ENCODE results near the gene LGALS3BP.

DNA sequence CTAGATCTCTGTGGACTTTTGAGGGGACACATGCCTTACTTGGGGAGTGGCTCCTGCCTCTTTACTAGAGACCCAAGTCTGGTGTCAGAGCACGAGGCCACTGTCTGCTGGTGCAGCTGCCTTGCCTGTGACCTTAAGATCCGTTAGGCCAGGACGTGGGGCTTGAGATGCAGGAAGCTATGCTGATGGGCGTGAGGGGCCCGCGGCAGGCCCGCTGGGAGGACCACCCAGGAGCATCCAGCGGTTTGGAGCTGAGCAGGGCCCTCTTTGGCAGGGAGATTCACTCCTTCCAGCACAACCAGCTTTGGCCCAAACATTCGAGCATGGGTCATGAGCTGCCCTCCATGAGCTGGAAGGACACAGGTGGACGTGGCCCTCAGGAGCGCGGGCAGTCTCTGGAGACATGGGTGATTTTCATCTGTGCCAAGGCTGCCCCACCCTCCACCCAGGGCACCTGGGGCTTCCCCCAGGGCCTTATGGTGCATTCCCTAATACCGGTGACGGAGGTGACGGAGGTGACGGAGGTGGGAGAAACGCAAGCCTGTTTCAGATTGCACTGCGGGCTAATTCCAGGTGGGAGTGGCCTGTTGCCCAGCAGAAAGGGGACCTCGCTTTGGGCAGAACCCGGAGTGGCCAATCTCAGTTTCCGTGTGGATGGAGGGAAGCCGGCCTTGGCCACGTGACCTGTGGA, 12.7 kb downstream of the LGALS3BP start:
- TF ChIP-seq EGR1 (IDR thresholded peaks at IDR 0.05) (no peak), FOXM1 (IDR thresholded peaks at IDR 0.05; ENCODE audit: borderline replicate concordance, low read depth) (no peak)
